IPS DF 4.7 (cell line): ENCODE measurements around the gene TLE1.
A peak's percentile ranks its signal among the peaks of the same experiment; 100 is the strongest.
"Not testable (repeated sequence)": the region's sequence is repeated elsewhere in the genome, so short reads cannot be mapped to it uniquely, and the experiment has no call there.

ENCODE experiments used
- DNase-seq: peaks from one replicate; pipeline ENCODE4 v3.0.0-alpha.2; 2013; ENCODE audit warnings: low spot score; ENCODE audit errors: extremely low read depth

The TLE1 gene

GRCh38 chr9:81689343-81690175 lies at the start of gene TLE1:
TLE1 (minus strand) TSS chr9:81689547; CDS start chr9:81688240, 1,307 bp downstream.
- DNase-seq: peak; percentile 96

GRCh38 chr9:81737871-81738507 lies 48.6 kb upstream of the TLE1 start:
- DNase-seq: no peak

GRCh38 chr9:81730498-81730897 lies 41.2 kb upstream of the TLE1 start:
- DNase-seq: not testable (repeated sequence)

GRCh38 chr9:81729135-81729534 lies 39.8 kb upstream of the TLE1 start:
- no peak for DNase-seq

DNA sequence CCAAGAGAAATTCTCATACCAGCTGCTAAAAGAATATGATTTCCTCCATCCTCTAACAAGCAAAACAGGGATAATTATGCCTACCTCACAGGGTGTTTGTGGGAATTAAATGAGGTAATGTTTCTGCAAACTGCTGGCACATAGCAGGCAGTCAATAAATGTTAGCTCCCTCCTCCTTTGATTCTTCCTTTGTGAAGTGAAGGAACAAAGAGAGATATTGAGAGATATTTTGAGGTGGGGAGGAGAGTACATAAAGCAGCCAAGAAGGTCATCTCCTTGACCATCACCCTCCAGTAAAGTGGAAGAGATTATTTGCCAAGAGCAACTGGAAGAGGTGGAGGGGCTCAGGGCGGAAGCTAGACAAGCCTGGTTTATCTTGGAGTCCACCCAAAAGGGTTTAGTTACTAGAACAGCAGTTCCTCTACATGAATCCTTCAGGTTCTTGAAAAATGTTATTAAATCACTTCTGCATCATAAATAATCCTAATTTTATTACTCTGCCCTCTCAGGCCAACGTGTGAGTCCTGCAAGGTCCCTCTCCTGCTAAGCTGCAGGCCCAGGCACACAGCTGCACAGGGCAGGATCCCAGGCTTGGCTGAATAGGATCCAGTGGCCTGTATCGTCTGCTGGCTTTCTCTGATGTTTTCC lies 35.0 kb upstream of the TLE1 start:
- DNase-seq: no peak

DNA sequence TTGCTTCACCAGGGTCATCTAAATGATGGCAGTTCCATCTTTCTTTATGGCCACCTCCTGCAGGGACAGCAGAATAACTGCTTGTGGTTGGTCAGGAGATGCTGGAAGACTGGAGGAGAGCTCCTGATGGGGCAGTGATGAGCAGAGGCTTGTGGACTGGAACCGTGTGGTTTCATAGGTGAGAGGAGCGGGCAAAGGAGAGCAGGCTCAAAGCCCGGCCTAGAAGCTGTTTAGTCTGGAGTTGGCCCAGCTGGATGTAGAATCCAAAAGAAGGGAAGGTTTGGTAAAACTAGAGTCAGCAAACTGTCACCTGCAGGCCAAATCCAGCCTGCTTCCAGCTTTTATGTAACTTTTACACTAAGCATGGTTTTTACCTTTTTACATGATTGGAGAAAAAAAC lies 32.9 kb upstream of the TLE1 start:
- no peak for DNase-seq

DNA sequence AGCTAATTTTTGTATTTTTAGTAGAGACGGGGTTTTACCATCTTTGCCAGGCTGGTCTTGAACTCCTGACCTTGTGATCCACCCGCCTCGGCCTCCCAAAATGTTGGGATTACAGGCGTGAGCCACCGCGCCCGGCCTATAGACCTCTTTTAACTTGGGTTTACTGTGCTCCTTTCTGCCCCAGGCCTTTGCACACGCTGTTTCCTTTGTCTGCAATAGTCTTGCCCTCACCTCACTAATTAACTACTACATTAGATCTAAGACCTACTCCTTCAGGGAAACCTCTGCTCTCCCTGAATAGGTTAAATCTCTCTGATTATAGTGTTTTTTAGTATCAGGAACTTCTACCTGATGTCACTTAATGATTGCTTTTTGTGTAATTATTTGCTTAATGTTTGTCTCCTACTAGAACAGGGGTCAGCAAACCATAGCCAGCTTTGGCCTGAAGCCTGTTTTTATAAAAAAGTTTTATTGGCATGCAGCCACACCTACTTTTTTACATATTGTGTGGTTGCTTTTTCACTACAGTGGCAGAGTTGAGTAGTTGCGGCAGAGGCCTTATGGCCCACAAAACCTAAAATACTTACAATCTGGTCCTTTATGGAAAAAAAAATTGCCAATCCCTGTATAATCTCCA lies 31.2 kb upstream of the TLE1 start:
- DNase-seq: no peak

GRCh38 chr9:81719972-81720371 lies 30.6 kb upstream of the TLE1 start:
- no peak for DNase-seq

DNA sequence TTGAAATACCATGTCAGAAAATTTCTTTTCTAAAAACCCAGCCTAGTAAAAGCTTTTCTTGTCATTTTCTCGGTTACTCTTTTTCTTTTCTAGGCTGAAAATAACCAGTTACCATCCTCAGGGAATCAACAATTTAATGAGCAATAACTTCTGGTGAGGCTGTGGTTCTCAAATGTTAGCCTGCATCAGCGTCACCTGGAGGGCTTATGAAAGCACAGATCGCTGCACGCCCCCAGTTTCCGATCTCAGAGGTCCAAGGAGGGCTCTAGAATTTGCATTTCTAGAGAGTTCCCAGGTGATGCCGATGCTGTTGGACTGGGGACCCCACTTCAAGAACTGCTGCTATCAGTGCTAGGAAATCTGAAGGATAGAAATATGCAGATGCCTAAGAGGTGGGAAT lies 28.9 kb upstream of the TLE1 start:
- no peak for DNase-seq

DNA sequence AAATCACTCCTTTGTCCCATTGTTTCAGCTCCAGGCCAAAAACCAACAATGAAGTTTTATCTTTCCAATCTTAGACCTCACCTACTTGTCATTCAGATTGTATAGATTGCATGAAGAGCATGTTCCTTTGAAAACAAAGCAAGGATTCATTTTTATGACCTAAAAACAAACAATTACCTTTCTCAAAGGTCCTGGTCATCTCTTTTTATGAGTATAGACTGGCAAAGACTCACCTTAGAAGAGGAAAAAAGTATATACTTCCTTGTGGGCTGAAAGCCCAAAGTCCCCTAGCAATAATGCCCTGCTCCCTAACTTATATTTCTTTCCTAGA lies 28.4 kb upstream of the TLE1 start:
- DNase-seq: no peak

GRCh38 chr9:81717061-81717746 lies 27.9 kb upstream of the TLE1 start:
- no peak for DNase-seq

DNA sequence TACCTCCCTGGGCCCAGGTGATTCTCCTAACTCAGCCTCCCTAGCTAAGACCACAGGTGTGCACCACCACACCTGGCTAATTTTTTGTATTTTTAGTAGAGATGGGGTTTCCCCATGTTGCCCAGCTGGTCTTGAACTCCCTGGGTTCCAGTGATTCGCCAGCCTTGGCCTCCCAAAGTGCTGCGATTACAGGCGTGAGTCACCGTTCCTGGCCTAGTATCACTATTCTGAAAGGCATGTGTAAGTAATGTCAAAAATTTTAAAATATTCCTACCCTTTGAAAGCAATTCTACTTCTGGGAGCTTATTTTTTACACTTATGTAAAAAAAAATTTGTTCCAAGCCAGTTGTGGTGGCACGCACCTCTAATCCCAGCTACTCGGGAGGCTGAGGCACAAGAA lies 27.1 kb upstream of the TLE1 start:
- no peak for DNase-seq

DNA sequence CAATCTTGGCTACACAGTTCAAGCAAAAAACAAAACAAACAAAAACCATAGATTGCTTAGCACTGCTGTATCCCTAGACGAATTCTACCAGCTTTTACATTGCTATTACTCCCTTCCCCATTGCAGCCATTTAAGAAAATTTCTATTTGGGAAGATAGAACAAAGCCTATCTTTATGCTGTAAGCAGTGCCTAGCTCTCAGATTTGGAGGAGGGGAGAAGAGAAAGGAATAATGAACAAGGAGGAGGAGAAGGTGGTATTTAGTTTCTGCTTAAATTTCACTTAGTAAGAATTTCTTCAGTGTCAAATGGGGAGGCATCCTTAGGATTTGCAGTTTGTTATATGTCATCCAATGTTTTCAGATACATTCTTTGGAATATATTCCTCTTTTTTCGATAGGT lies 16.2 kb upstream of the TLE1 start:
- DNase-seq: no peak

DNA sequence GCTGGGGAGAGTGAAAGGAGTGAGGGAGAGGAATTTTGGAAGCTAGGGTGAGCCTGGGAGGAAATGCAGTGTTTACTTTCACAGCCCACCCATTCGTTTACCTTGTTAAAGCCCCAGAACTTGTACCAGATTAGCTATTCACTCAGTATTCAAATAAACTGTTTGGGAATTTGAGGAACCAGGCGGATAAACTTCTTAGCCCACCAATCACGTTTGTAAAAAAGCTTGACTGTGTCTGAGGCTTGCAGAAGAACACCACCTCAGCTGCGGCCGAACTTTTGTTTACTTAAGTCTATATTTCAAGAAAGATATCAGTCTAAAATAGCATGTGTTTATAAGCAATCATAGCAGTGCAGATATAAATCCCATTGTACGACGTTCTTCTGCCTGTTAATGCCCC lies 5.2 kb upstream of the TLE1 start:
- DNase-seq: no peak

- no peak for DNase-seq
These were observed 4.5 kb upstream of the TLE1 start for GRCh38 chr9:81693671-81694378.

GRCh38 chr9:81690251-81690851 lies 1.0 kb upstream of the TLE1 start:
- DNase-seq: no peak

DNA sequence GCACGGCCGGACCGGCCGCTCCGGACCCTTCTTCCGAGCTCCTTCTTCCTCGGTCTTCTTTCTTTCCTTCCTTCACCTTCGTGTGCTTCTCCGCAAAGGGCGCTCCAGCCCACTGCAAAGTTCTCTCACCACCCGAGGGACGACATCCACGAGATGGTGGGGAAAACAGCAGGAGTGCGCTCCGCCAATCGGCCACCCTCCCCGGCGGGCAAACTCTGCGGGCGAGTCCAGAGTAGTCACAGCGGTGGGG lies 329 bp downstream of the TLE1 start:
- not testable (repeated sequence) for DNase-seq

DNA sequence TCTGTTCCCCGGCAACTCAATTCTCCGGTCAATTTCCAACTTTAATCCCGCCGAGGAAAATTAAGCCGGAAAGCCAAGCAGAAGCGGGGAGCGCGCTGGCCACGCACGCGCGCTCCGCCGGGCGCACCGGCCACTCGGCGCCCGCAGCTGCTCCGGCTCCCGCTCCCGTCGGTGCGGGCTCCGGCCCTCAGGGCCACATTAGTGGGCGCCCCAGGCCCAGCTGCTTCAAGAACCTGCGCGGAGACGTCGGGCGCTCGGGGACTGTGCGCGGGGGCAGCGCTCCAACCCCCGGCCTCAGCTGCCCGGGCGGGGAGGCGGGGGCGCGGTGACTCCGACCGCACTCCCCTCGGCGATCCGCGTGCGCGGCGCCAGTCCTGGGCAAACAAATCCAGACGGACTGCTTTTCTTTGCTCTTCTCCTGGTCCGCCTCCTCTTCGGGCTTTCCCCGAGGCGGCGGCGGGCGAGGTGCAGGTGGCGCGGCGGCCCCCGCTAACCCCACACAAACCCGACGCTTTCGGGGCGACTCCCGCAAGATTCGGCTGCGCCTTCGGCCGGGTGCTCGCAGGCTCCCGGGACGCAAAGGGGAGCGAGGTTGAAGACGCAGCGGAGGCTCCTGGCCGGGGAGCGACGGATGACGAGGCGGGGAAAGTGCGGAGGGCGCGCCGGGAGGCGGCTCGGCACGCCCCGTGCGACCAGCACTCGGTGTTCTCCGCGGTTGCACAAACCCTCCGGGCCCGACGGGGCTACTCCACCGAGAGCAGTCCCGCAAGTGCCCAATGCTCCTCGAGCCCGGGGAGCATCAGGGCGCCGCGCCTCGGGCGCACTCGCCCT lies 870 bp downstream of the TLE1 start:
- not testable (repeated sequence) for DNase-seq

DNA sequence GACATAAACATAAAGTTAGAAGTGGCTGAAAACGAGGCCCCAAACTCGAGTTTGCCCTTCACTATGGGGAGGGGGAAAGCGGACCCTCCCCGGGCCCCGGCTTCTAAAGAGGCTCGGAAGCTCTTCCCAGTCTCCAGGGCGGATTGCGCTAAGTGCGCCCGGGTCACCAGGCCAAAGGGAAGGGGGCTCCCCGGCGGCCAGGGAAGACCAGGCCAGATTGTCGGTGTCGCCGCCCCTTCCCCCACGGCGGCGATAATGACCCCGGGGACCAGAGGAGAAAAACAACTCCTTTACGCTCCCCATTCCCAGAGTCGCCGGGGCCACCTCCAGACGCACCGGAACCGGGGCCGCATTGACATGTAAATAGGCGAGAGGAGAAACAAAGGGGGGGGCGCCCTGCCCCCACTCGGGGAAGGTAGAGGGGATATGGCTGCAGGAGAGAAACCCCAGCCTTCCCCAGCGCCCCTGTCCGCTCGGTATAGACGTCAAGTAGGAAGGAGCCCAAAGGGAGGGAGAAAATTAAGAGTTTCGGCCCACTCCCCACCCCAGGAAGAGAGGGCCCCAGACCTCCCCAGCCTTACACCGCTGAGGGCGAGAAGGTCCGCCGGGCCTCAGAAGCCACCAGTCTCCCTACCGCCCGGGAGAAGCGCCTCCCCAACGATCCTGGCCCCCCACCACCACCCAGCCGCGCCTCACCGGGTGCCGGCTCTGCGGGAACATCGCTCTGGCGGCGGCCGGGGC lies 1.7 kb downstream of the TLE1 start:
- no peak for DNase-seq
